ENCODE measurements around the gene PIF1. TPM values are rescaled to one million over a fixed set of nuclear protein-coding genes. Genes with fewer than 3 reads are reported as not detected.

PIF1 gene
- total RNA-seq, 2 experiments from 2014 or later: 0.22 to 0.27 TPM

DNA sequence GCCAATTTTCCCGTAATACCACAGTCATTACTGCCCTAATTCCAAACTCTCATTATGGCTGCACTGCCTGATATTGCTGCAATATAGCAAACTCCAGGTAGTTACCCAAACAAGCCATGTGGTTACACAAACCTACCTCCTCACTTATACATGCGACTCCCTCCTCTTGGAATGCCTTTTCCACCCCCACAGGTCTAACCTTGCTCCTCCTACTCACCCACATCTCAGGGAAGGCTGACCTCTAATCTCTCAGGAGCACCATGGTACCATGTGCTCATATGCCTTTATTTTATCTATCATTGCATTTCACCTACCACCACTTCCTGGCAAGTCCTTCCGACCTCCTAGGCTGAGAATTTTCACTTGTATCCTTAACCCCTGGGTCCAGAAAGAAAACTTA is 53.0 kb downstream of the PIF1 start:
- no peaks in the 10 kb centered on the region for H3K9me3 Mint-ChIP-seq
- TF ChIP-seq, protein P1, sequence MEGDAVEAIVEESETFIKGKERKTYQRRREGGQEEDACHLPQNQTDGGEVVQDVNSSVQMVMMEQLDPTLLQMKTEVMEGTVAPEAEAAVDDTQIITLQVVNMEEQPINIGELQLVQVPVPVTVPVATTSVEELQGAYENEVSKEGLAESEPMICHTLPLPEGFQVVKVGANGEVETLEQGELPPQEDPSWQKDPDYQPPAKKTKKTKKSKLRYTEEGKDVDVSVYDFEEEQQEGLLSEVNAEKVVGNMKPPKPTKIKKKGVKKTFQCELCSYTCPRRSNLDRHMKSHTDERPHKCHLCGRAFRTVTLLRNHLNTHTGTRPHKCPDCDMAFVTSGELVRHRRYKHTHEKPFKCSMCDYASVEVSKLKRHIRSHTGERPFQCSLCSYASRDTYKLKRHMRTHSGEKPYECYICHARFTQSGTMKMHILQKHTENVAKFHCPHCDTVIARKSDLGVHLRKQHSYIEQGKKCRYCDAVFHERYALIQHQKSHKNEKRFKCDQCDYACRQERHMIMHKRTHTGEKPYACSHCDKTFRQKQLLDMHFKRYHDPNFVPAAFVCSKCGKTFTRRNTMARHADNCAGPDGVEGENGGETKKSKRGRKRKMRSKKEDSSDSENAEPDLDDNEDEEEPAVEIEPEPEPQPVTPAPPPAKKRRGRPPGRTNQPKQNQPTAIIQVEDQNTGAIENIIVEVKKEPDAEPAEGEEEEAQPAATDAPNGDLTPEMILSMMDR (IDR thresholded peaks at IDR 0.05): no peak
- DNase-seq (no peak), ATAC-seq (ENCODE audit: poor library complexity) (no peak)
- intact Hi-C loops (cut with DNase I, micrococcal nuclease): no loop called here
- Histone ChIP-seq H3K36me3 (ENCODE audit: insufficient read depth, low read length) (no peaks in the 10 kb centered on the region), H3K4me3 (ENCODE audit: low read length) (no peak overlapping the region), H3K27me3 (ENCODE audit: control insufficient read depth in 1 of 2, insufficient read depth in 2 of 2, low read length in 2 of 2) (peaks cover 26 to 28% of the 10 kb centered on the region in 2 experiments), H3K4me1 (ENCODE audit: insufficient read depth, low read length) (peaks cover 8% of the 10 kb centered on the region), H3K27ac (ENCODE audit: low read depth in 1 of 2, low read length in 2 of 2) (no peak overlapping the region), H3K9me3 (ENCODE audit: control insufficient read depth in 1 of 2, insufficient read depth in 1 of 2, low read length in 2 of 2) (peaks cover 0 to 8% of the 10 kb centered on the region in 2 experiments)
- no peak overlapping the region for H3K27ac Mint-ChIP-seq
- peaks cover 41% of the 10 kb centered on the region for H3K27me3 Mint-ChIP-seq
- no peak overlapping the region for H3K4me3 Mint-ChIP-seq
- ChIA-PET CTCF (no interaction called here), POLR2A (no interaction called here)
- no peaks in the 10 kb centered on the region for H3K4me1 Mint-ChIP-seq (ENCODE audit: low read depth)
- H3K36me3 Mint-ChIP-seq (ENCODE audit: low read depth): no peaks in the 10 kb centered on the region

DNA sequence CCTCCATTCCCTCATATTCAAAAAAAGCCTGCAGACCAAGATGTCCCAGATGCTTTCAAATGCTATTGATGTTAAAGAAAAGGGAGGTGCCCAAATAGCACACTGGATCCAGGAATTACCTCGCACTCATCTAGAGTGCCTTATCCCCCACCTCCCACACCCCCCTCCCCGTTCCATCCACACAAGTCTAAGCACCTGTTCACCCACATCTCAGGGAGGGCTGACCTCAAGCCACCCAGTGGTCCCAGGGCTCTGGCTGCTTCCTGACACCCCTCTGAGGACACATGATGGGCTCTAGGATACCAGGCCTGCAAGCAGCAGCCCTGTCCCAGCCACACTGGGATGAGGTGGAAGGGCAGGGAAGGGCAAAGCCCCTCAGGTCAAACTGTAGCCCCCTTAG is 54.8 kb downstream of the PIF1 start:
- H3K4me1 Mint-ChIP-seq (ENCODE audit: low read depth): no peaks in the 10 kb centered on the region
- H3K9me3 Mint-ChIP-seq: no peaks in the 10 kb centered on the region
- H3K4me1 ChIP-seq (ENCODE audit: insufficient read depth, low read length): peaks cover 5% of the 10 kb centered on the region
- ChIA-PET CTCF (no interaction called here), POLR2A (no interaction called here)
- no peak overlapping the region for H3K27ac ChIP-seq (ENCODE audit: low read depth in 1 of 2, low read length in 2 of 2)
- H3K27me3 Mint-ChIP-seq: peaks cover 24% of the 10 kb centered on the region
- ATAC-seq (ENCODE audit: poor library complexity): no peak
- DNase-seq: no peak
- intact Hi-C loops (cut with DNase I, micrococcal nuclease): no loop called here
- H3K36me3 Mint-ChIP-seq (ENCODE audit: low read depth): no peaks in the 10 kb centered on the region
- H3K27me3 ChIP-seq (ENCODE audit: control insufficient read depth in 1 of 2, insufficient read depth in 2 of 2, low read length in 2 of 2): peaks cover 17 to 20% of the 10 kb centered on the region in 2 experiments
- peaks cover 0 to 8% of the 10 kb centered on the region in 2 experiments for H3K9me3 ChIP-seq (ENCODE audit: control insufficient read depth in 1 of 2, insufficient read depth in 1 of 2, low read length in 2 of 2)
- no peak overlapping the region for H3K4me3 Mint-ChIP-seq
- H3K36me3 ChIP-seq (ENCODE audit: insufficient read depth, low read length): no peaks in the 10 kb centered on the region
- H3K27ac Mint-ChIP-seq: no peak overlapping the region
- no peak overlapping the region for H3K4me3 ChIP-seq (ENCODE audit: low read length)
- TF ChIP-seq, protein P1 (IDR thresholded peaks at IDR 0.05): no peak

DNA sequence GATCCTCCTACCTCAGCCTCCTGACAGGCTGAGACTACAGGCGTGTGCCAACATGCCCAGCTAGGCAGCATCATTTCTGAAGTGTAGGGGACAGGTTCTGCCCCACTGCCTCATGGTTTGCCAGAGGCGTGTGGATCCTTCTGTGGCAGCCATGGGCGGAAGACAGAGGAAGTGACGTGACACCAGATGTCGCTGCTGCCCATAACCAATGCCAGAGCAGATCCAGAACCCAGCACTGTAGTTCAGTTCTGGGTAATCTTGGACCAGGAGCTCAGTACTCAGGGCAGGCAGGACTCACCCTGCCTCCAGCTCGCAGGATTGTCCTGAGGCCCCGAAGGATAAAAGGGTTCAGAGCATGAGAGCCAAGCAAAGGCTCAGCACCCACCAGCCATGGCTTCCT is 58.2 kb downstream of the PIF1 start:
- CTCF ChIA-PET: no interaction called here

More for the DNA sequence above, 58.2 kb downstream of the PIF1 start:
- intact Hi-C loops (cut with DNase I, micrococcal nuclease): no loop called here
- peak in 4 of 14 experiments; percentile 11 to 34 (median 18) for DNase-seq
- no peak for ATAC-seq (ENCODE audit: poor library complexity)
- Mint-ChIP-seq H3K4me3 (no peak overlapping the region), H3K9me3 (no peaks in the 10 kb centered on the region), H3K36me3 (ENCODE audit: low read depth) (no peaks in the 10 kb centered on the region), H3K27me3 (peaks cover under 1% of the 10 kb centered on the region), H3K4me1 (ENCODE audit: low read depth) (no peaks in the 10 kb centered on the region), H3K27ac (no peak overlapping the region)
- no peak overlapping the region for H3K4me3 ChIP-seq (ENCODE audit: low read length)
- POLR2A ChIA-PET: no interaction called here
- H3K27me3 ChIP-seq (ENCODE audit: control insufficient read depth in 1 of 2, insufficient read depth in 2 of 2, low read length in 2 of 2): no peaks in the 10 kb centered on the region
- TF ChIP-seq, protein P1 (IDR thresholded peaks at IDR 0.05): no peak
- no peaks in the 10 kb centered on the region for H3K4me1 ChIP-seq (ENCODE audit: insufficient read depth, low read length)
- H3K36me3 ChIP-seq (ENCODE audit: insufficient read depth, low read length): no peaks in the 10 kb centered on the region
- no peak overlapping the region for H3K27ac ChIP-seq (ENCODE audit: low read depth in 1 of 2, low read length in 2 of 2)
- H3K9me3 ChIP-seq (ENCODE audit: control insufficient read depth in 1 of 2, insufficient read depth in 1 of 2, low read length in 2 of 2): no peaks in the 10 kb centered on the region
